ENCODE results near the gene NCAPD3. TPM values are rescaled to one million over a fixed set of nuclear protein-coding genes. Genes with fewer than 3 reads are reported as not detected.

NCAPD3 gene
- total and polyA plus RNA-seq, 9 of the 15 experiments (the other 6 are each of a cell fraction or from before 2014, with no cell fraction given) = 23.6 to 80.6 (median 58.6) TPM

DNA sequence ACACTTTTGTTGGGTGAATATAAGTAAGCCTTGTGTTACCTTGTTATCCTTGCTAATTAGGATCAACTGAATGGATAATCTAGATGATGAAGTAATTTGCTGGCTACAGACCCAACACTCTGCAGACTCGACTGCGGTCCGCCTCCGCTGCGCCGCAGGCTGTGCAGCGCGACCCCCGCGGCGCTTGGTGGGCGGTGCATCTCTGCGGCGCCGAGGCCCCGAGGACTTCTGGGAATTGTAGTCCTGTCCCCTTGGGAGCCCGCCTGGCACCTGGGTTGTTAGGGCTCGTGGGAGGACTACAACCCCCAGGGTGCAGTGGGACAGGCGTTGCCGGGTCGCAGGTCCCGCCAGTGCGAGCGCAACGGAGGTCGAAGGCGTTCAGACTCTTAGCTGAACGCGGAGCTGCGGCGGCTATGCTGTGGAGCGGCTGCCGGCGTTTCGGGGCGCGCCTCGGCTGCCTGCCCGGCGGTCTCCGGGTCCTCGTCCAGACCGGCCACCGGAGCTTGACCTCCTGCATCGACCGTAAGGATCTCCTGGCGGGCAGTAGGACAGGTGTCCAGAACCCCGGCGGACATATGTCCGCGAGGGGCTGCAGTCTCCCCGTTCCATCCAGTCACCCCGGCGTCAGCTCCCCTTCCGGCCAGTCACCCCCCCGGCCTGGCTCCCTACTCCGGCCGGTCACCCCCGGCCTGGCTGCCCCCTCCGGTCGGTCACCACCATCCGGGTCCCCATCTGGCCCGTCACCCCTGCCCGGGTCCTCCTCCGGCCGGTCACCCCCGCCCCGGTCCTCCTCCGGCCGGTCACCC lies 29.6 kb upstream of the NCAPD3 start, which contains the start of the genes ACAD8 and THYN1 (continued):
- TF ChIP-seq, protein P1, sequence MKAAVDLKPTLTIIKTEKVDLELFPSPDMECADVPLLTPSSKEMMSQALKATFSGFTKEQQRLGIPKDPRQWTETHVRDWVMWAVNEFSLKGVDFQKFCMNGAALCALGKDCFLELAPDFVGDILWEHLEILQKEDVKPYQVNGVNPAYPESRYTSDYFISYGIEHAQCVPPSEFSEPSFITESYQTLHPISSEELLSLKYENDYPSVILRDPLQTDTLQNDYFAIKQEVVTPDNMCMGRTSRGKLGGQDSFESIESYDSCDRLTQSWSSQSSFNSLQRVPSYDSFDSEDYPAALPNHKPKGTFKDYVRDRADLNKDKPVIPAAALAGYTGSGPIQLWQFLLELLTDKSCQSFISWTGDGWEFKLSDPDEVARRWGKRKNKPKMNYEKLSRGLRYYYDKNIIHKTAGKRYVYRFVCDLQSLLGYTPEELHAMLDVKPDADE (conservative IDR thresholded peaks at IDR 0.05; ENCODE audit: control insufficient read depth, low read depth, low read length) = peak; percentile 97
- TF ChIP-seq, protein P2, sequence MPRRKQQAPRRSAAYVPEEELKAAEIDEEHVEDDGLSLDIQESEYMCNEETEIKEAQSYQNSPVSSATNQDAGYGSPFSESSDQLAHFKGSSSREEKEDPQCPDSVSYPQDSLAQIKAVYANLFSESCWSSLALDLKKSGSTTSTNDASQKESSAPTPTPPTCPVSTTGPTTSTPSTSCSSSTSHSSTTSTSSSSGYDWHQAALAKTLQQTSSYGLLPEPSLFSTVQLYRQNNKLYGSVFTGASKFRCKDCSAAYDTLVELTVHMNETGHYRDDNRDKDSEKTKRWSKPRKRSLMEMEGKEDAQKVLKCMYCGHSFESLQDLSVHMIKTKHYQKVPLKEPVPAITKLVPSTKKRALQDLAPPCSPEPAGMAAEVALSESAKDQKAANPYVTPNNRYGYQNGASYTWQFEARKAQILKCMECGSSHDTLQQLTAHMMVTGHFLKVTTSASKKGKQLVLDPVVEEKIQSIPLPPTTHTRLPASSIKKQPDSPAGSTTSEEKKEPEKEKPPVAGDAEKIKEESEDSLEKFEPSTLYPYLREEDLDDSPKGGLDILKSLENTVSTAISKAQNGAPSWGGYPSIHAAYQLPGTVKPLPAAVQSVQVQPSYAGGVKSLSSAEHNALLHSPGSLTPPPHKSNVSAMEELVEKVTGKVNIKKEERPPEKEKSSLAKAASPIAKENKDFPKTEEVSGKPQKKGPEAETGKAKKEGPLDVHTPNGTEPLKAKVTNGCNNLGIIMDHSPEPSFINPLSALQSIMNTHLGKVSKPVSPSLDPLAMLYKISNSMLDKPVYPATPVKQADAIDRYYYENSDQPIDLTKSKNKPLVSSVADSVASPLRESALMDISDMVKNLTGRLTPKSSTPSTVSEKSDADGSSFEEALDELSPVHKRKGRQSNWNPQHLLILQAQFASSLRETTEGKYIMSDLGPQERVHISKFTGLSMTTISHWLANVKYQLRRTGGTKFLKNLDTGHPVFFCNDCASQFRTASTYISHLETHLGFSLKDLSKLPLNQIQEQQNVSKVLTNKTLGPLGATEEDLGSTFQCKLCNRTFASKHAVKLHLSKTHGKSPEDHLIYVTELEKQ (CRISPR knock-in tag; IDR thresholded peaks at IDR 0.05) = no peak
- TF ChIP-seq TEAD1 (CRISPR knock-in tag; IDR thresholded peaks at IDR 0.05) (no peak), ZNF282 (CRISPR knock-in tag; IDR thresholded peaks at IDR 0.05) (no peak), ILK (tag; IDR thresholded peaks at IDR 0.05; ENCODE audit: borderline replicate concordance, low read depth) (no peak), SMARCA5 (IDR thresholded peaks at IDR 0.05) (no peak), KAT2B (IDR thresholded peaks at IDR 0.05; ENCODE audit: low read depth, low read length) (no peak), ZNF146 (CRISPR knock-in tag; IDR thresholded peaks at IDR 0.05; ENCODE audit: unreplicated experiment) (no peak), SMAD2 (IDR thresholded peaks at IDR 0.05; ENCODE audit: low read depth, low read length) (no peak), STAT5B (CRISPR knock-in tag; IDR thresholded peaks at IDR 0.05) (no peak), CEBPG (CRISPR knock-in tag; IDR thresholded peaks at IDR 0.05) (no peak), CEBPG (tag; conservative IDR thresholded peaks at IDR 0.05 in 1 of 2, IDR thresholded peaks at IDR 0.05 in 1 of 2) (0 out of 4 replicates have a peak, but pooled peaks of 1 of the 2 experiments have one; percentile 4), SOX6 (IDR thresholded peaks at IDR 0.05) (no peak)
- TF ChIP-seq, protein P3, sequence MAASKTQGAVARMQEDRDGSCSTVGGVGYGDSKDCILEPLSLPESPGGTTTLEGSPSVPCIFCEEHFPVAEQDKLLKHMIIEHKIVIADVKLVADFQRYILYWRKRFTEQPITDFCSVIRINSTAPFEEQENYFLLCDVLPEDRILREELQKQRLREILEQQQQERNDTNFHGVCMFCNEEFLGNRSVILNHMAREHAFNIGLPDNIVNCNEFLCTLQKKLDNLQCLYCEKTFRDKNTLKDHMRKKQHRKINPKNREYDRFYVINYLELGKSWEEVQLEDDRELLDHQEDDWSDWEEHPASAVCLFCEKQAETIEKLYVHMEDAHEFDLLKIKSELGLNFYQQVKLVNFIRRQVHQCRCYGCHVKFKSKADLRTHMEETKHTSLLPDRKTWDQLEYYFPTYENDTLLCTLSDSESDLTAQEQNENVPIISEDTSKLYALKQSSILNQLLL (CRISPR knock-in tag; IDR thresholded peaks at IDR 0.05; ENCODE audit: borderline replicate concordance) = no peak
- TF ChIP-seq, protein P4, sequence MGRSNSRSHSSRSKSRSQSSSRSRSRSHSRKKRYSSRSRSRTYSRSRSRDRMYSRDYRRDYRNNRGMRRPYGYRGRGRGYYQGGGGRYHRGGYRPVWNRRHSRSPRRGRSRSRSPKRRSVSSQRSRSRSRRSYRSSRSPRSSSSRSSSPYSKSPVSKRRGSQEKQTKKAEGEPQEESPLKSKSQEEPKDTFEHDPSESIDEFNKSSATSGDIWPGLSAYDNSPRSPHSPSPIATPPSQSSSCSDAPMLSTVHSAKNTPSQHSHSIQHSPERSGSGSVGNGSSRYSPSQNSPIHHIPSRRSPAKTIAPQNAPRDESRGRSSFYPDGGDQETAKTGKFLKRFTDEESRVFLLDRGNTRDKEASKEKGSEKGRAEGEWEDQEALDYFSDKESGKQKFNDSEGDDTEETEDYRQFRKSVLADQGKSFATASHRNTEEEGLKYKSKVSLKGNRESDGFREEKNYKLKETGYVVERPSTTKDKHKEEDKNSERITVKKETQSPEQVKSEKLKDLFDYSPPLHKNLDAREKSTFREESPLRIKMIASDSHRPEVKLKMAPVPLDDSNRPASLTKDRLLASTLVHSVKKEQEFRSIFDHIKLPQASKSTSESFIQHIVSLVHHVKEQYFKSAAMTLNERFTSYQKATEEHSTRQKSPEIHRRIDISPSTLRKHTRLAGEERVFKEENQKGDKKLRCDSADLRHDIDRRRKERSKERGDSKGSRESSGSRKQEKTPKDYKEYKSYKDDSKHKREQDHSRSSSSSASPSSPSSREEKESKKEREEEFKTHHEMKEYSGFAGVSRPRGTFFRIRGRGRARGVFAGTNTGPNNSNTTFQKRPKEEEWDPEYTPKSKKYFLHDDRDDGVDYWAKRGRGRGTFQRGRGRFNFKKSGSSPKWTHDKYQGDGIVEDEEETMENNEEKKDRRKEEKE (IDR thresholded peaks at IDR 0.05; ENCODE audit: borderline replicate concordance in 1 of 2, control insufficient read depth in 1 of 2, low read depth in 2 of 2, low read length in 1 of 2) = no peak
- TF ChIP-seq, protein P5, sequence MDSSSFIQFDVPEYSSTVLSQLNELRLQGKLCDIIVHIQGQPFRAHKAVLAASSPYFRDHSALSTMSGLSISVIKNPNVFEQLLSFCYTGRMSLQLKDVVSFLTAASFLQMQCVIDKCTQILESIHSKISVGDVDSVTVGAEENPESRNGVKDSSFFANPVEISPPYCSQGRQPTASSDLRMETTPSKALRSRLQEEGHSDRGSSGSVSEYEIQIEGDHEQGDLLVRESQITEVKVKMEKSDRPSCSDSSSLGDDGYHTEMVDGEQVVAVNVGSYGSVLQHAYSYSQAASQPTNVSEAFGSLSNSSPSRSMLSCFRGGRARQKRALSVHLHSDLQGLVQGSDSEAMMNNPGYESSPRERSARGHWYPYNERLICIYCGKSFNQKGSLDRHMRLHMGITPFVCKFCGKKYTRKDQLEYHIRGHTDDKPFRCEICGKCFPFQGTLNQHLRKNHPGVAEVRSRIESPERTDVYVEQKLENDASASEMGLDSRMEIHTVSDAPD (CRISPR knock-in tag; IDR thresholded peaks at IDR 0.05) = no peak
